CD14-positive monocyte (primary cell): ENCODE data around the gene MUC15. TPM values are rescaled to one million over a fixed set of nuclear protein-coding genes. Genes with fewer than 3 reads are reported as not detected.

Experiments used
- DNase-seq, 3 donors: peaks; one replicate each; pipeline ENCODE4 v3.0.0-alpha.2; 2011 to 2022
- H2AFZ ChIP-seq: 2 replicates; pipeline ENCODE4 v1.6.0; 2012; ENCODE audit warnings: mild to moderate bottlenecking, low read depth, low read length, inconsistent platforms; ENCODE audit not compliant: insufficient read depth, poor library complexity, severe bottlenecking
- H3K27ac ChIP-seq, 2 donors: 1 replicate in 1 of 2; 2 replicates in 1 of 2; pipeline ENCODE4 v1.5.1; 2012 to 2013; ENCODE audit warnings: low read length in 2 of 2, control low read depth in 1 of 2, inconsistent platforms in 1 of 2, low read depth in 1 of 2, mild to moderate bottlenecking in 1 of 2
- H3K27me3 ChIP-seq, 2 donors: one replicate each; pipeline versions ENCODE4 v1.6.0 to v1.6.1; 2011 to 2013; ENCODE audit warnings: low read length in 2 of 2; ENCODE audit not compliant: control insufficient read depth in 2 of 2, insufficient read depth in 2 of 2
- H3K36me3 ChIP-seq, 2 donors: replicated peaks in 1 of 2; 1 replicate in 1 of 2; 2 replicates in 1 of 2; pipeline versions ENCODE4 v1.5.1 to v1.6.1; 2012 to 2013; ENCODE audit warnings: low read length in 2 of 2, control low read depth in 1 of 2, inconsistent platforms in 1 of 2, mild to moderate bottlenecking in 1 of 2; ENCODE audit not compliant: insufficient read depth in 2 of 2, control insufficient read depth in 1 of 2
- H3K4me1 ChIP-seq, 2 donors: 1 replicate in 1 of 2; 2 replicates in 1 of 2; pipeline versions ENCODE4 v1.5.1 to v1.6.1; 2012 to 2013; ENCODE audit warnings: low read length in 2 of 2, control low read depth in 1 of 2, inconsistent platforms in 1 of 2, mild to moderate bottlenecking in 1 of 2, moderate library complexity in 1 of 2; ENCODE audit not compliant: insufficient read depth in 2 of 2, control insufficient read depth in 1 of 2
- H3K4me2 ChIP-seq: replicated peaks from 2 replicates; pipeline ENCODE3; 2012; ENCODE audit warnings: low read length, moderate library complexity, mild to moderate bottlenecking; ENCODE audit not compliant: poor library complexity, severe bottlenecking; ENCODE audit errors: extremely low read depth
- H3K4me3 ChIP-seq, 3 experiments: fragments of 200-600 bp in 1 of 3; sonication (generic) in 1 of 3; replicated peaks in 1 of 3; 1 replicate in 2 of 3; 2 replicates in 1 of 3; pipeline ENCODE4 v1.5.1; 2011 to 2013; ENCODE audit warnings: low read length in 3 of 3, mild to moderate bottlenecking in 3 of 3, control low read depth in 2 of 3, low read depth in 2 of 3, inconsistent platforms in 1 of 3, moderate library complexity in 1 of 3
- H3K79me2 ChIP-seq: 2 replicates; pipeline ENCODE4 v1.6.0; 2012; ENCODE audit warnings: mild to moderate bottlenecking, control low read depth, inconsistent platforms, low read length, moderate library complexity; ENCODE audit not compliant: insufficient read depth
- H3K9ac ChIP-seq: 2 replicates; pipeline ENCODE4 v1.6.0; 2017; ENCODE audit warnings: low read length, mild to moderate bottlenecking; ENCODE audit not compliant: insufficient read depth, poor library complexity, severe bottlenecking
- H3K9me3 ChIP-seq, 2 donors: replicated peaks in 1 of 2; 1 replicate in 1 of 2; 2 replicates in 1 of 2; pipeline versions ENCODE4 v1.5.1 to v1.6.1; 2012 to 2013; ENCODE audit warnings: low read length in 2 of 2, control low read depth in 1 of 2; ENCODE audit not compliant: control insufficient read depth in 1 of 2, insufficient read depth in 1 of 2
- H4K20me1 ChIP-seq: 2 replicates; pipeline ENCODE4 v1.6.0; 2012; ENCODE audit warnings: mild to moderate bottlenecking, low read length, control low read depth, moderate library complexity; ENCODE audit not compliant: insufficient read depth
- H3K27ac Mint-ChIP-seq, 7 donors: one replicate each; pipeline ENCODE4 v1.8.0; 2020; ENCODE audit warnings: mild to moderate bottlenecking in 7 of 7, mixed read lengths in 7 of 7, moderate library complexity in 6 of 7, inconsistent platforms in 2 of 7
- H3K27me3 Mint-ChIP-seq, 3 donors: one replicate each; pipeline ENCODE4 v1.8.0; 2021 to 2022; ENCODE audit warnings: low read depth in 3 of 3, mild to moderate bottlenecking in 3 of 3, mixed read lengths in 3 of 3, moderate library complexity in 3 of 3, inconsistent platforms in 1 of 3
- H3K36me3 Mint-ChIP-seq, 2 donors: one replicate each; pipeline ENCODE4 v1.8.0; 2020; ENCODE audit warnings: mixed read lengths in 2 of 2, inconsistent platforms in 1 of 2, mild to moderate bottlenecking in 1 of 2
- H3K4me1 Mint-ChIP-seq: one replicate; pipeline ENCODE4 v1.8.0; 2020; ENCODE audit warnings: mild to moderate bottlenecking, mixed read lengths
- H3K4me3 Mint-ChIP-seq, 2 donors: one replicate each; pipeline ENCODE4 v1.8.0; 2020; ENCODE audit warnings: mild to moderate bottlenecking in 2 of 2, mixed read lengths in 2 of 2, moderate library complexity in 1 of 2
- H3K9me3 Mint-ChIP-seq, 7 donors: one replicate each; pipeline ENCODE4 v1.8.0; 2020 to 2022; ENCODE audit warnings: mixed read lengths in 7 of 7, mild to moderate bottlenecking in 6 of 7, moderate library complexity in 6 of 7, inconsistent platforms in 2 of 7
- CTCF ChIP-seq: fragments of 200-600 bp; IDR thresholded peaks from one replicate; pipeline ENCODE4 v1.8.0; 2022; ENCODE audit warnings: antibody characterized with exemption, mild to moderate bottlenecking
- WGBS: methylation state at CpG from one replicate; pipeline ENCODE4 v1.1.5; 2013; ENCODE audit warnings: missing lambda C conversion rate; ENCODE audit not compliant: insufficient coverage; 5-methylcytosine and 5-hydroxymethylcytosine counted together
- intact Hi-C, 2 donors: fragments of 100-400 bp; cut with micrococcal nuclease; formaldehyde crosslinking; loops; one replicate each; pipeline versions ENCODE4 v1.15.0 to v1.15.1; 2023
- polyA plus RNA-seq, 3 donors: library from polyadenylated mRNA; depleted of rRNA in 1 of 3; unstranded in 2 of 3; stranded (reverse) in 1 of 3; fragments of 300-500 nt in 2 of 3; fragments of >200 nt in 1 of 3; fragmentation: Illumina TruSeq in 2 of 3; gene quantifications; 1 replicate in 2 of 3; 2 replicates in 1 of 3; pipeline ENCODE4 v1.2.3, GENCODE V29; 2012 to 2021

MUC15 gene
- polyA plus RNA-seq, 3 donors: not detected

- H3K4me1 ChIP-seq: no peaks in the 10 kb centered on the region
- no peaks in the 10 kb centered on the region for H3K36me3 ChIP-seq
- no peak overlapping the region for H3K27ac ChIP-seq
- DNase-seq: no peak
- H3K9me3 ChIP-seq: peaks cover 0 to 10% of the 10 kb centered on the region in 2 donors
- no peak overlapping the region for H3K4me2 ChIP-seq
- H2AFZ ChIP-seq: no peak overlapping the region
- H3K27me3 Mint-ChIP-seq: no peaks in the 10 kb centered on the region
- H3K36me3 Mint-ChIP-seq: no peaks in the 10 kb centered on the region
- WGBS: 82% methylated on average over 5 of the region's 7 CpGs
- intact Hi-C loops: no loop called here
- H3K9me3 Mint-ChIP-seq: peaks cover 0 to 11% (median 5%) of the 10 kb centered on the region in 7 donors
- no peaks in the 10 kb centered on the region for H4K20me1 ChIP-seq
- no peak for TF ChIP-seq CTCF
- H3K27me3 ChIP-seq: no peaks in the 10 kb centered on the region
- no peak overlapping the region for H3K4me3 ChIP-seq
- H3K79me2 ChIP-seq: no peaks in the 10 kb centered on the region
- H3K9ac ChIP-seq: no peak overlapping the region
- no peaks in the 10 kb centered on the region for H3K4me1 Mint-ChIP-seq
- H3K27ac Mint-ChIP-seq: no peak overlapping the region
- H3K4me3 Mint-ChIP-seq: no peak overlapping the region
Observed at GRCh38 chr11:26607725-26608506, 35.9 kb upstream of the MUC15 start.

- H3K27ac Mint-ChIP-seq: no peak overlapping the region
- TF ChIP-seq CTCF: no peak
- Histone ChIP-seq H4K20me1 (no peaks in the 10 kb centered on the region), H3K27ac (no peak overlapping the region), H3K27me3 (no peaks in the 10 kb centered on the region), H3K9me3 (peaks cover 0 to 9% of the 10 kb centered on the region in 2 donors), H3K4me3 (no peak overlapping the region), H3K36me3 (no peaks in the 10 kb centered on the region), H3K9ac (no peak overlapping the region), H3K4me1 (no peaks in the 10 kb centered on the region), H3K4me2 (no peak overlapping the region), H2AFZ (no peak overlapping the region), H3K79me2 (no peaks in the 10 kb centered on the region)
- H3K36me3 Mint-ChIP-seq: no peaks in the 10 kb centered on the region
- no peak for DNase-seq
- H3K4me1 Mint-ChIP-seq: no peaks in the 10 kb centered on the region
- 83% methylated on average over 1 of the region's 4 CpGs for WGBS
- intact Hi-C loops: no loop called here
- peaks cover 0 to 16% (median 3%) of the 10 kb centered on the region in 7 donors for H3K9me3 Mint-ChIP-seq
- H3K4me3 Mint-ChIP-seq: no peak overlapping the region
- H3K27me3 Mint-ChIP-seq: no peaks in the 10 kb centered on the region
Observed at GRCh38 chr11:26599876-26600434, 27.9 kb upstream of the MUC15 start.
